HTR-8/SVneo (cell line): ENCODE results near the gene C1orf35.
"Not testable (repeated sequence)": the region's sequence is repeated elsewhere in the genome, so short reads cannot be mapped to it uniquely, and the experiment has no call there.

Source experiments
- DNase-seq: peaks from one replicate; pipeline ENCODE4 v3.0.0; 2011; ENCODE audit warnings: low spot score, mixed read lengths; ENCODE audit not compliant: insufficient read length
- FAIRE-seq: peaks from 2 replicates; lab custom pipeline; 2011; peaks lifted over from hg19 to GRCh38; lab: Jason Lieb, UNC

Gene C1orf35

GRCh38 chr1:228112167-228112566 is 9.0 kb upstream of the C1orf35 start:
- no peak for DNase-seq
- FAIRE-seq: no peak

GRCh38 chr1:228111315-228111714 is 8.2 kb upstream of the C1orf35 start:
- not testable (repeated sequence) for FAIRE-seq, DNase-seq

GRCh38 chr1:228110556-228110955 is 7.4 kb upstream of the C1orf35 start:
- DNase-seq: no peak
- no peak for FAIRE-seq

- FAIRE-seq (no peak), DNase-seq (no peak)
These were observed 6.9 kb upstream of the C1orf35 start for GRCh38 chr1:228109962-228110488.

- FAIRE-seq (peak; percentile 99), DNase-seq (peak; percentile 95)
These were observed 6.2 kb upstream of the C1orf35 start, which contains the start of gene MRPL55 for GRCh38 chr1:228109073-228109961. Gene MRPL55 (minus strand): TSS chr1:228109299. CDS start chr1:228108260, 1,039 bp downstream.

GRCh38 chr1:228108742-228109072 is 5.6 kb upstream of the C1orf35 start:
- FAIRE-seq: no peak
- DNase-seq: no peak

- no peak for FAIRE-seq
- no peak for DNase-seq
These were observed 5.0 kb upstream of the C1orf35 start for GRCh38 chr1:228108055-228108690.

- no peak for FAIRE-seq
These were observed 4.5 kb upstream of the C1orf35 start for GRCh38 chr1:228107636-228108035.

GRCh38 chr1:228106800-228107054 is 3.6 kb upstream of the C1orf35 start:
- FAIRE-seq (no peak), DNase-seq (no peak)

More at GRCh38 chr1:228107636-228108035, 4.5 kb upstream of the C1orf35 start:
- DNase-seq: no peak

GRCh38 chr1:228105996-228106799 is 3.1 kb upstream of the C1orf35 start:
- no peak for FAIRE-seq

GRCh38 chr1:228105270-228105995 is 2.3 kb upstream of the C1orf35 start:
- FAIRE-seq: no peak
- no peak for DNase-seq

More at GRCh38 chr1:228105996-228106799, 3.1 kb upstream of the C1orf35 start:
- DNase-seq: no peak

GRCh38 chr1:228104526-228105269 is 1.6 kb upstream of the C1orf35 start:
- FAIRE-seq (no peak), DNase-seq (no peak)

GRCh38 chr1:228101994-228102790 is 933 bp downstream of the C1orf35 start:
- no peak for DNase-seq
- peak; percentile 20 for FAIRE-seq

- DNase-seq (no peak), FAIRE-seq (no peak)
These were observed 1.5 kb downstream of the C1orf35 start for GRCh38 chr1:228101614-228101993.

- no peak for FAIRE-seq
- no peak for DNase-seq
These were observed 2.1 kb downstream of the C1orf35 start for GRCh38 chr1:228100822-228101613.

GRCh38 chr1:228099331-228099732 is 3.8 kb downstream of the C1orf35 start:
- no peak for DNase-seq
- no peak for FAIRE-seq

- FAIRE-seq: no peak
- DNase-seq: no peak
These were observed 4.7 kb downstream of the C1orf35 start for GRCh38 chr1:228098323-228098931.
